HG02763 (cell line): Measurements from ENCODE around the gene AKT1S1.

ENCODE experiments used
- ATAC-seq: cut with Tn5 transposase; IDR thresholded peaks from one replicate; pipeline ENCODE4 v1.9.1; 2021; ENCODE audit warnings: mild to moderate bottlenecking, moderate library complexity; ENCODE audit not compliant: unreplicated experiment

The AKT1S1 gene

DNA sequence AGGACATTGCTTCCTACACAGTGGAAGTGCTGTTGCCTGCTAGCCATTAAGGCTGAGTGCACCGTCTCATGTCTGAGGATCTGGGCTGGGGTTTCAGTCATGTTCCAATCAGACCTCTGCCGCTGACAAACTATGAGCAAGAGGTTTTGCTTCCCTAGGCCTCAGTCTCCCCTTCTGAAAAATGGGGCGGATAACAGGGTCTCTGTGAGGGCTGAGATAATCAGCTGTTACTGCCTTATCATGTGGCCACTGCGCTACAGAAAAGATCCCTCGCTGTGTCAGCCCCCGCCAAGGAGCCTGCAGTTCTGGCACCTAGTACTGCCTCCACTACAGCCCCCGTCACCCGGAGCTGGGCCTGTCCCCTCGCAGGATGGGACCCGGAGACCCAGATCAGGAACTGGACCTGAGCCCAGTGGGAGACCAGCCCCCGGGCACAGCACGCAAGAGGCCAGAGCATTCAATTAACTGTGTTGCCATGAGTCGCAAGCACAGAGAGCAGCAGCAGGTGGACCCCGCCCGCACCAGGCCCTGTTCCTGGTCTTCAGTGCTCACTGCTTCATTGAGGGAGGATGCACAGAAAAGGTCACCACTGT lies 6.8 kb downstream of the AKT1S1 start:
- ATAC-seq, result no peak

DNA sequence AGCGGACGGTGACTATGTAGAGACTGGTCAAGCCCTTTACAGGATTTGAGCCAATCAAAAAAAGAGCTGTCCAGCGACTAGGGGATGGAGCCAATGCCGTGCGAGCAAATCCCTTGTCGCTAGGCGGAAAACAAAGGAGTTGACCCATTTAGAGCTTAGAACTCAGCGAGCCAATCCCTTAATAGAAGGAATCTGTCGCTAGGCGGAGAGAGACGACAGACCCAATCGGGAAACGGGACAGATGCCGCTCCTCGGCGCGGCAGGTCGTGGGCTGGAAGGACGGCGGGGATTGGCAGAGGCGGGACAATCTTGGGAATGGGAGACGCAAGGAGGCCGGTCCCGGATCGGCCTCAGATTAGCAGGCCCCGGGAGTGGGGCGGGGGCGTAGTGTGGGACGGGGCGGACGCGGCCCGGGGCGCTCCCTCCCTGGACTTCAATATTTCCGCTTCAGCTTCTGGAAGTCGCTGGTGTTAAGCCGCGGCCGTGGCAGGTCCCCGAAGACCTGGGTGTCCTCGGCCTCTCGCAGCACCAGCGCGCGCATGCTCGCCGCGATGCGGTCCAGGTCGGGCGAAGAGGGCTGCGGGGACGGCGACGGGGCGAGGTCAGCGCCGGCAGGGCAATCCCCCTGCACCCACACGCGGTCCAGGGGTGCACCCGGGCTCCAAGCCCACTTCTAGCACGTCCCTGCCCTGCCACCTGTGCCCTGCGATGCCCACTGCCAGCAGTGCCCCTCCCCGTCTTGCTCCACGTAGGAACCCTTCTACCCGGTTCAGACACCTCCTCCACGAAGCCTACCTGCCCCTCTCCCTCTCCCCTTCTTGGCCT lies 7.5 kb downstream of the AKT1S1 start:
- ATAC-seq, result peak; percentile 66

DNA sequence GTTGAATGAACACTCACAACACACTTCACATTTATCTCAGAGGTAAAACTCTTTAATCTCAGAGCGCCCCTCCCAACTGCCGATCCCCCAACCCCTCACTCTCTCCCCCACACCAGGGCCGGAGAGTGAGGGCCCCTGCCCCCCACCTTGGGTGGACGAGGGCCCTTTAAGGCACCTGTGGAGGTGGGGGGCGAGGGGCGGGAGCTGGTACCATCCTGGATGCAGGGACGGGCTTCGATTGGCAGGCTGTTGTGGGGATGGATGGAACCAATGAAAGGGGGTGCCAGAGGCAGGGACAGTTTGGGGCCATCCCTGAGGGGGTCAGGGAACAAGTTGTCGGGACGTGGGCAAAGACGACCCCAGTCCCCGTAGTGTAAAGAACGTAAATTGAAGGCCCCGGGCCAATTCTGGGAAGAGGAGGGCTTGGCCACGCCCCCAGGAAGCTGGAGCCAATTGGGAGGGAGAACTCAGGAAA lies 8.1 kb downstream of the AKT1S1 start:
- ATAC-seq, result peak; percentile 6

DNA sequence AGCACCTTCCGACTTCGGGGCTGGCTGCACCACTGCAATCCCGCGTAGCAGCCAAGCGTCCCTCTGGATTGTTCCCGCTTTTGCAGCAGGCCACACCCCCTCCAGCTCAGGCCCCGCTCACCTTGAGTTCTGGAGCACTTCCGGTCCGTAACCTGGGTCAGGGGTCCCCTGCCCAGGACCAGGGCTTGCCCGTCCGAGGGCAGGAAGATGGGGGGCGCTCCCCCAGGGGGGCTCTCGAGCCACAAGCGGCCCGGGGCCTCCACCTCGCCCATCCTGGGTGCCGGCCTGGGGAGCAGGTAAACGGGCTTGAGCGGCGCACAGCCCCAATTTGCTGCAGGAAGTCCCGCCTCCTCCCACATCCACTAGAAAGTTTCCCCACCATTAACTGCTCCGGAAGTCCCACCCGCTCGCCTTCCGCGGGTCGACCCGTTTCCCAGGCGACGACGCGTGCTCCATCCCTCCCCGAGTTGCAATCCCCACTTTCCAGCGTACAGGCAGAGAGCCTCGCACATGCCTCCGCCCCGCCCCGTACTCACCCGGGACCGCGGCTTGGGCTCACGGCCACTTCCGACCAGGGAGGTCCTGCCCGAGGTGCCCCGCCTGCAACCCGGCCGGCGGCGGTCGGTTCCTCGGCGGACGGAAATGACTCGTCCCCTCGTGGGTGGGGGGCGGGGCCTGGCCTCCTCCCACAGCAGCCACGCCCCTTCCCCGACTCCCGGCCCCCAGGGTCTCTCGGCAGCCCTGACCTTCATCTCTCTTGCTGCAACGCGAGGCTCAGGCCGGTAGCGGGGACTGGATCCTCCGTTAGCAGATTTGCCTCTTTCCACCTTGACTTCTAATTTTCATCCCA lies 10.0 kb downstream of the AKT1S1 start, which contains the start of gene PNKP:
PNKP (minus strand) TSS at position 644 of the 850 bp plus-strand sequence; CDS start at position 272, 372 bp downstream.
- peak; percentile 37 for ATAC-seq

DNA sequence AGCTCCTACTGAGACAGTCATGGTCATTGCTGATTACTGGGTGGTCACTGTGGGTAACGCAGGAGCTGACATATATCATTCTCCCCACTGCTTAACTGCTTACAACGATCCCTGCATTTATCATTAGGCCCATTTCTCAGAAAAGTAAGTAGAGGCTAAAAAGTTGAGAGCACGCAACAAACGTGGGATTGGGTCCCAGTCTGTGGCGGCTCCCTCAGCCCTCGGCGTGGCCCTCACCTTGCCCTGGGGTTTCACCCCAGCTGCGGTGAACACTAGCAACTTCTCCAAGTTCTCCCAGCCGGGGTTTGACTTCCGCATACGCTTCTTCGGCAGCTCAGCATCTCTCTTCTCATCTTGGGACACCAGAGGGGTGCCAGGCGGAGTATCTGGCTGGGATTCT lies 12.3 kb downstream of the AKT1S1 start:
- no peak for ATAC-seq

DNA sequence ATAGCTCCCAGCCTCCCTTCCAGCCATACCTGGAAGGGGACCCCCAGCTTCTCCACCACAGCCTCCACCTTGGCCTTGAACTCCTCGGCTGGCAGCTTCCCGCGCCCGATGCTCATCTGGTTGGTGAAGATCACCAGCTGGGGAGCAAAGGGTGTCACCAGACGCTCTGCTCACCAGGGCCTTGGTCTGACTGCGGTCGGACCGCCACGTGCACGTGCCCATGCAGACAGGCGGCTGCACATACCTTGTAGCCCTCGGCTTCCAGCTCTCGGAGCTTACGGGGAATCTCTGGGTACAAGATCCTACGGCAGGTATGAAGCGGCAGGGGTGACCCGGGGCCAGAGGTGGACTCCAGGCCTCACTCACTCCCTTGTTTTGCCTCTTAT lies 13.2 kb downstream of the AKT1S1 start:
- no peak for ATAC-seq

DNA sequence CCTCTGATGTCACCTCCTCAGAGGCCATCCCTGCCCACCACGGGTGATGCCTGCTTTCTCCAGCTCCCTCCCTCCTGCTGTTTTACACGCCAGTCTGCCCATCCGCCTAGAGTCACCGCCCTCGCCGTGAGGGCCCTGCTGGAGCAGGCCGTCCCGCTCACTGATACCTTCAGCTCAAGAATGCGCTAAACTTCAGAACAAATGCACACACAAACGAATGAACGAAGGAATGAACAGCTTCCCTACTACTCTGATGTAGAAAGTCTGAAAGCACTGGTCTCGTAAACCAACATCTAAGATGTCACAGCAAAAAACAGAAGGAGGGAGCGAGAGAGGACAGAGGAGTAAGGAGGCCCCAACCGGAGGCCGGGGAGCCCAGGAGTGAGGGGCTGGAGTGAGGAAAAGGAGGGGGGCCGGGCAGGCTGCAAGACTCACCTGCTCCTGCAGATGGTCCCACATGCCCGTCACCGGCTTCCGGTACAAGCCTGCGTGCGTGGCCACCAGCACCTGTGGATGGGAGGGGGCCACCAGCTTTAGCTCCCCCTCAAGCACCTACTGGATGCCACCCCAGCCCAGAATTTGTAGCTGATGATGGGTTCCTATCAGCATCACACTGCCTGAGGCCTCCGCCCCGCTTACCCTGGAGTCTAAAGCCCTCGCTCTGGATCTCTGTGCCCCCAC lies 13.8 kb downstream of the AKT1S1 start:
- ATAC-seq, result no peak

DNA sequence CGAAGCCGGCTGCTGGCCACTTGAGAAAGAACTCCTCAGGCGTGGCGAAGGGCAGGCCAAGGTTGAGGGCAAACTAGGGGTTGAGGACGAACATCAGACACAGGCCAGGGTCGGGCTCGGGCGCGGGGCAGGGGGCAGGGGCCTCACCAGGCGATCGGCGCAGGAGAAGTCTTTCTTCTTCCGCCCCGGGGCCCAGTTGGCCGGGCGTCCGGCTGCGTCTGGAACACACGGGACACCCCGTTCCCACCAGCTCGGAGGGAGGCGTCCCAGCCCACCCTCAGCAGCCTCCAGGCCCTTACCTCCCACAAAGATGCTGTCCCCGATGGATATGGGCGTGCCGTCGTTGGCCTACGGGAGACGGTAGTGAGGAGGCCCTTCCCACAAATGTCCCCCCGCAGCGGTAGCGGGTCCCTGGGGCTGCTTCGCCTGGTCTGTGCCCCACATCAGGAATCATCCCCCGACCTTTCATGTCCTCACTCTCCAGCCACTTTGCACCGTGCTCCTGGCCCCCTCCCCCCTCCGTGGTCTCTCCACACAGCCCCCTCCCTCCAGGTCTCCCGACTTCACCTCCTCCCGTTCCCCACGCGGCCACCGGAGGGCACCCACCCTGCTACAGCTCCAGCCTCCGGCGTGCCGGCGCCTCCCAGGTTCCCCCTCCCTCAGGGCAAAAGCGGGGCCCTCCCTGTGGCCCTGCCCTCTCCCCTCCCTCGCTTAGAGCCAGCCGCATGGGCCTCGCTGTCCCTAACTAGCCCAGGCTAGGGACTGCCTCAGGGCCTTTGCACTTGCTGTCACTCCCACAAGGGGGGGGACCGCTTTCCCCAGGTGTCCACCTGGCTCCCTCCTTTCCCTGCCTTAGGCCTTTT lies 14.5 kb downstream of the AKT1S1 start:
- no peak for ATAC-seq

DNA sequence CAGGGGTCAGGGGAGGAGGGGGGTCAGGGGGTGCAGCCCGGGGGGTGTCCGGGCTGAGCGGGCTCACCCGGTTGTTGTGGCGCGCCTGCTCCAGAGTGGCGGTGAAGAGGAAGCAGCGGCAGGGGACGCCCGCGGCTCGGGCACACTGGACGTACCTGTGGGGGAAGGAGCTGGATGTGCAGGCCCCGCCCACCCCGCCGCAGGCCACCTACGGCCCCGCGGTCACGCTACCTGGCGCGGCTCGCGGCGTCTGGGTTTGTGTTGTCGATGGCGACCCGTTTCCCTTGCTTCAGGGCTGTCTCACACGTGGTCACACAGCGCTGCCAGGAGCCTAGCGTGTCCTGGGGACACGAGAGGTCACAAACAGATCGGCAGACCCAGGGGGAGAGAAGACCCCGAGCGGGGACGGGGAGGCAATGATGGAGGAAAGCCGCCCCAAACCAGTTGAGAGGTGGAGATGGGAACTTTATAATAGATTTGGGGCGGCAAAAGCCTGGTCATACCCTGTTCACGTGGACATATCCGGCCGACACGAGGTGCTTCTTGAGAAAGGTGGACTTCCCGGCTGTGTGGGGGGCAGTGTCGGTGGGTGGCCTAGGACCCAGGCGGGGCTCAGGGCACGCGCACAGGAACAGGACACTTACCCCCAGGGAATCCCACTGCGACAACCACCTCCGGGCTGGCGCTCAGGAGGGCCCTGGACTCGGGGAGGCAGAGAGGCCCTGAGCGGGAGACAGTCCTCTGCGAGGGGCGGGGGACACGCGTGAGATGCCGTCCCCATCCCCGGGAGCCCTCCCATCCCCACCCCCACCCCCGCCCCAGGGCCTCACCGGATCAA lies 15.4 kb downstream of the AKT1S1 start:
- ATAC-seq, result no peak

DNA sequence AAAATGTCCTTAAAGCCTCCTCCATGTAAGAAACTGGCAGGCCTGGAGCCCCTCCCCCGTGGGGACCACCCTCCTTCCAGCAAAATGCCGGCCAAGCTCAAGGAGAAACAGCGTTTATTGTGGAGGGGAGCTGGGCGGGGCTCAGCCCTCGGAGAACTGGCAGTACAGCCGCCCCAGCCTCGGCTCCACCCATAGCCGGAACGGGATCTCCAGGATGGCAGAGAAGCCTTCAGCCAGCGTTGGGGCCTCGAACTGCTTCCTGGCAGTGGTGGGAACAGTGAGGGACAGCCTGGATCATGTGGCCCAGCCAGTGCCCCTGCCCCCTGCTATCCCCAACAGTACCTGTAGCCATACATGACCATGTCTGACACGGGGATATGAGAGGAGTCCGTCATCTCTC lies 16.0 kb downstream of the AKT1S1 start:
- ATAC-seq, result no peak

DNA sequence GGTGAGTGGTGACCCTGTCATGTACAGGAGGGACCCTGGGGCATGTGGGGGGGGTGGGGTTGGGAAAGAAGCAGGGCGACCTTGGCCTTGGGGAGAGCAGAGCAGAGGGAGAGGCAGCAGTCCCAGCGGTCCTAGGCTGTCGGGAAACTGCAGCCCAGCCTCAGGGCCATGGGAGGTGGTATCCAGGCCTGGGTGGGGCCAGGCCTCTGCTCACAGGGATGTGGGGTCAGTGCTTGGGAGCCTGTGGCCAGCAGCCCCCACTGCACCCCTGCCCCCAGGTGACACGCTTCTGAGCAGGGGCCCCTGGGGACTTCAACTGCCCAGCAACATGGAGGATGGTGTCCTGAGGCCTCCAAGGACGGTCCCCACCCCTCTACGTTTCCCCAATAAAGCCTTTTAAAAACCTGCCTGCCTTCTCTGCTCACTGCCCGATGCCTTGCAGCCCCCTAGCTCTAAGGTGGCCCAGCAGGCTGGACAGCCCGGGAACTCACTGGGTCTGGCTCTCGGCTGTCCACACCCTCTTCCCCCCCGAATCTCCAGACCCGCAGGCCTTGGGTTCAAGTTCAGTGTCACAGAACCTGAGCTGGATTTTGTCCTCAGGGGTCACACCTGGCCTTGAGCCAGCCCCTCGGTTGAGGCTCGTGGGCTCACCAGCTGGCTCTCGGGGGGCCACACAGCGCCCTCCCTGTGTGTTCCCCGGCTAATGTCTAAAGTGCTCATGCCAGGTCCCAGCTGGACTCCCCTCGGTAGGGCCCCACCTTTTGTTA lies 16.6 kb downstream of the AKT1S1 start:
- ATAC-seq, result no peak

DNA sequence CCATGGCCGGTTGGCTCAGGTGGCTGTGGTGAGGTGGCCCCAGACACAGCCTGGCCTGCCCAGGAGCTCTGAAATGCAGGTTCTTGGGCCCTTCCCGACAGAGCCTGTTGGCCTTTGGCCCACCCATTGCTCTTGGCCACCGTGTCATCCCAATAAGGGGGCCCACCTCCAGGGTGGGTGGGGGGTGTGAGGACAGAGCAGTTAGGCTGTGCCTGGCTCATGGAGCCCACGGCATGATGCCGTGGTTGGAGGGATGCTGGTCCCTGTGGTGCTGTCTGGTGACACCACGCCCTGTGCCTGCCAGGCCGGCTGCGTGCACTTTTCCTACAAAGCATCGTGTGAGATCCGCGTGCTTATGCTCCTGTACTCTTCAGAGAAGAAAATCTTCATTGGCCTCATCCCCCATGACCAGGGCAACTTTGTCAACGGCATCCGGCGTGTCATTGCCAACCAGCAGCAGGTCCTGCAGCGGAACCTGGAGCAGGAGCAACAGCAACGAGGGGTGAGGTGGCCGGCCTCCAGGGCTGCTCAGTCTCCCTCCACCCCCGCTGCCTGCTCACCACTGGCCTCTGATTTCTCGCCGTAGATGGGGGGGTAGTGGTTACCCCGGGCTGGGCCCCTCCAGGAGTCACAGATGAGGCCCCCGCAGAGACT lies 17.3 kb downstream of the AKT1S1 start:
- no peak for ATAC-seq

DNA sequence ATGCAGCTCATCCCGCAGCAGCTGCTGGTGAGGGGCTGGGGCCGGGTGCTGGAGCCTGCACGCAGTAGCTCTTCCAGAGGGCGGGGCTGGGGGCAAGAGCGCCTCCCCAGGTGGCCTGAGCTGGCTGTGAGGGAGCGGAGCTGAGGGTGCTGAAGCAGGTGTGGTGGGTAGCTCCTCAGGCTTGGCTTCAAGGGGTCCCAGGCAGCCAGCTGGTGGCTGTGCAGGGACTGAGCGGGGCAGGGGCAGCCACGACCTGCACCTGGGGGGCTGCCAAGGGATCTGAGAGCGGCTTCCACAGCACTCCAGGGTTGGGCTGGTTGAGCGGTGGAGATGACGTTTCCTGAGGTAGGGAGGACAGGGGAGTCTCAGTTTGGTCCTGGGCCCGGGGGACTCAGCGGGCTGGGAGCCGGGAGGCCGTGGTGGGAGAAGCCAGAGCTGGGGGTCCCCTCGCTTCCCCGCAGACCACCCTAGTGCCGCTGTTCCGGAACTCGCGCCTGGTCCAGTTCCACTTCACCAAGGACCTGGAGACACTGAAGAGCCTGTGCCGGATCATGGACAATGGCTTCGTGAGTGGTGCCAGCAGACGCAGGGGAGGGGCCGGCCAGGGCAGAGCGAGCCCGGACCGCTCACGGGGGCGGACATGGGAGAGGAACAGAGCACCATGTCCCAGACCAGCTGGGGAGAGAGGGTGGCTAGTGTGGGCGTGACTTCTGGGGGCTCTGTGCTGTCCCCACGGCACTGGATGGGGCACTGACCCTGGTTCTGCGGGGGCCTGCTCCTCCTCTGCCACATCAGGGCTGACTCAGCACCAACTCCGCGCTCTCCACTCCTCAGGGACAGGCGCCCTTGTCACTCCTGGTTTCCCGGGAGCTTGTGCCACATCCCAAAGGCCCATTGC lies 18.8 kb downstream of the AKT1S1 start:
- no peak for ATAC-seq

DNA sequence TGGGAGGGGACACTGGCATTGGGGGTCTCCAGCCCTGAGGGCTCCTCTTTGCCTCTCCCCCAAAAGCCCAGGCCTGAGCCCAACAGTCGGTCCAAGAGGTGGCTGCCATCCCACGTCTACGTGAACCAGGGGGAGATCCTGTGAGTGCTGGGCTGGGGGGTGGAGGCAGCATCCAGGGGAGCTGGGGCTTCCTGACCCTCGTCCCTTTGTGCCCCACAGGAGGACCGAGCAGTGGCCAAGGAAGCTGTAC lies 19.4 kb downstream of the AKT1S1 start:
- ATAC-seq, result no peak

DNA sequence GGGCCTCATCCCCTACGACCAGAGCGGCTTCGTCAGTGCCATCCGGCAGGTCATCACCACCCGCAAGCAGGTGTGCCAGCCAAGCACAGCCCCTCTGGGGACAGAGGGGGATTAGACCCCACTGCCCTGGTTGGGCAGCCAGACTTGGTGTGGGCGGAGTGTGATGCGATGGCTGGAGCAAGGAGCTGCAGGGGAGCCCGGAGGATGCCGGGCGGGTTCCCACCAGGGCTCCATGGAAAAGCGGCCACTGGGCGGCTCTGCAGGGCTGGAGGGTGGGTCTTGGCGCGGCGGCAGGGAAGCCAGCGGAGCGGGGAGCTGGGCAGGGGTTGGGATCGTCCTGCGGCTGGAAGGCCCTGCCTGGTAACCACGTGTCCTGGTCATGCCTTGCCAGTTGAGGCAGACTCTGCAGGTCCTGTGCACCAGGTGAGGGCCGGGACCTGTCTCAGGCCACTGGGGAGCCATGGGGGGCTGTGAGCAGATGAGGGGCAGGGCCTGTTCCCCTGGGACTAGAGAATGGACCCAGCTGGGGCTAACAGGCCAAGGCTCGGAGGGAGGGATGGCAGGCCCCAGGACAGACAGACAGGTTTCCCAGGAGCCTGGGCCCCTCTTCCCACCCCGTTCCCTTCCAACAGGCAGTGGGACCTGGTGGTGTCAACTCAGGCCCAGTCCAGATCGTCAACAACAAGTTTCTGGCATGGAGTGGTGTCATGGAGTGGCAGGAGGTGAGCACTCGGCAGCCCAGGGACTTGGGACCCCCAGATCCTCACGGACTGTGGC lies 19.9 kb downstream of the AKT1S1 start:
- no peak for ATAC-seq

DNA sequence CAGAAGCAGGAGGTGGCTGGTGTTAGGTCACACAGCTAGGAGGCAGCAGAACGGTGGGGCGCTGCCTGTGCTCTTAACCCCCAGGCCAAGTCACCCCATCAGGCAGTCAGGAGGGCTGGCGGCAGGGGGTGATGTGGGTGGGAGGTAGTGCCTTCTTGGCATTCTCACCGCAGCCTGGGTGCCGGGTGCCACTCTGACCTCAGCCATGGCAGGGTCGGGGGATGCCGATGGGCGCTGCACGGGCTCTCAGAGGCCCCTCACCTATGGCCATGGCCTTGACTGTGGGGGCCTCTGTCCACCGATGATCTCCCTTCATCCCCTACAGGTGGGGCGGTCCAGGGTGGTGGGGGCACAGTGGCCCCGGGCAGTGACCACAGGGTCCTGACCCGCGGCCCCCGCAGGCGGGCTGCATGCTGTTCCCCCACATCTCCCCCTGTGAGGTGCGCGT lies 20.6 kb downstream of the AKT1S1 start:
- ATAC-seq, result no peak
